SU-DHL-6 (cell line): ENCODE data around the gene CNTNAP5.

Experiments used
- H2AFZ ChIP-seq: fragments of 200-600 bp; sonication (generic); 2 replicates; pipeline ENCODE4 v1.6.1; 2014; ENCODE audit warnings: low read depth, mild to moderate bottlenecking, moderate library complexity, mixed read lengths, antibody characterized with exemption, low read length; ENCODE audit not compliant: severe bottlenecking
- H3F3A ChIP-seq: fragments of 200-600 bp; shearing (Covaris generic); 2 replicates; pipeline ENCODE4 v1.6.0; 2016; ENCODE audit warnings: antibody characterized with exemption, mild to moderate bottlenecking; ENCODE audit not compliant: insufficient read depth
- H3K27ac ChIP-seq: fragments of 200-600 bp; sonication (generic); 2 replicates; pipeline ENCODE4 v1.5.1; 2016; ENCODE audit warnings: low read depth, mild to moderate bottlenecking, low read length, moderate library complexity, mixed read lengths
- H3K27me3 ChIP-seq: fragments of 200-600 bp; sonication (generic), shearing (Covaris generic); 2 replicates; pipeline ENCODE4 v1.6.0; 2014; ENCODE audit warnings: mild to moderate bottlenecking, low read length
- H3K36me3 ChIP-seq: fragments of 200-600 bp; sonication (generic); 2 replicates; pipeline ENCODE4 v1.6.1; 2014; ENCODE audit warnings: mild to moderate bottlenecking, low read length, mixed read lengths
- H3K4me2 ChIP-seq: fragments of 300-600, 200-600 bp; shearing (Covaris generic), sonication (generic); 2 replicates; pipeline ENCODE4 v1.6.0; 2014; ENCODE audit warnings: low read length, low read depth, mild to moderate bottlenecking; ENCODE audit not compliant: poor library complexity, severe bottlenecking
- H3K4me3 ChIP-seq: fragments of 200-600 bp; sonication (generic); 2 replicates; pipeline ENCODE4 v1.5.1; 2014; ENCODE audit warnings: antibody characterized with exemption, low read length, mild to moderate bottlenecking, mixed read lengths; ENCODE audit not compliant: insufficient read depth, poor library complexity, severe bottlenecking
- H3K79me2 ChIP-seq: fragments of 200-600 bp; sonication (generic); 2 replicates; pipeline ENCODE4 v1.6.1; 2014; ENCODE audit warnings: mild to moderate bottlenecking, low read length, moderate library complexity; ENCODE audit not compliant: insufficient read depth
- H3K9ac ChIP-seq: fragments of 200-600 bp; sonication (generic); 2 replicates; pipeline ENCODE4 v1.7.0; 2014; ENCODE audit warnings: mild to moderate bottlenecking, low read length
- H3K9me2 ChIP-seq: fragments of 200-600 bp; sonication (generic); replicated peaks from 2 replicates; pipeline ENCODE4 v1.6.1; 2014; ENCODE audit warnings: low read length; ENCODE audit not compliant: insufficient read depth
- H3K9me3 ChIP-seq: fragments of 200-600 bp; sonication (generic); 2 replicates; pipeline ENCODE4 v1.6.1; 2014; ENCODE audit warnings: low read length, mixed read lengths; ENCODE audit not compliant: insufficient read depth
- H4K20me1 ChIP-seq: fragments of 200-600 bp; sonication (generic); 2 replicates; pipeline ENCODE4 v1.6.1; 2014; ENCODE audit warnings: low read depth, mild to moderate bottlenecking, antibody characterized with exemption, low read length, moderate library complexity, mixed read lengths
- EZH2phosphoT487 ChIP-seq: fragments of 200-600 bp; sonication (generic), shearing (Covaris generic); conservative IDR thresholded peaks from 2 replicates; pipeline ENCODE4 v1.6.1; 2018; ENCODE audit warnings: mild to moderate bottlenecking, antibody characterized with exemption, low read length, moderate library complexity, mixed read lengths
- TF ChIP-seq, protein P1 (sequence below): fragments of 200-600 bp; sonication (generic); IDR thresholded peaks from one replicate; pipeline ENCODE4 v1.5.1; 2017; ENCODE audit warnings: antibody characterized with exemption, mild to moderate bottlenecking, low read length, moderate library complexity; ENCODE audit not compliant: insufficient read depth, poor library complexity, severe bottlenecking

CNTNAP5 gene

DNA sequence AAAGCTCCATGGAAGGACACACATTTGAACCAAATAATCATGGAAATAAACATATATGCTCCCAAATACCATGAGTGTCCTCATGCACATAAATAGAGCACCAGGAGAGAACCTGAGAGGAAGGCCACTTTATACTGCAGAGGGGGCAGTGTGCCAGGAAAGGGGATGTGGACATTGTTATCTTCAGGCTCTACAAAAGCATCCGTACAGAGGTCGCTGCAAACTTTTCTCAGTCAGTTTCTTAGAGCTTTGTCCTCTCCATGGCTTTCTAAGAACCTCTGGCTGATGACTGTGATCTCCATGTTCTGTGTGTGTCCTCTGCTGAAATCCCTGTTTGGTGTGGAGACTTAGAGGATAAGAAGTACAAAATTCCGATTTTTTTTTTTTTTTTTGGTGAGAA lies 515.7 kb downstream of the CNTNAP5 start:
- Histone ChIP-seq H3K9ac (no peak overlapping the region), H3K27me3 (no peaks in the 10 kb centered on the region), H3K79me2 (no peaks in the 10 kb centered on the region), H4K20me1 (no peaks in the 10 kb centered on the region), H3K36me3 (no peaks in the 10 kb centered on the region), H3F3A (no peaks in the 10 kb centered on the region), H3K9me2 (no peaks in the 10 kb centered on the region), H2AFZ (no peak overlapping the region), H3K9me3 (no peaks in the 10 kb centered on the region), H3K4me3 (no peak overlapping the region), H3K27ac (no peak overlapping the region), H3K4me2 (no peak overlapping the region)
- TF ChIP-seq, protein P1, sequence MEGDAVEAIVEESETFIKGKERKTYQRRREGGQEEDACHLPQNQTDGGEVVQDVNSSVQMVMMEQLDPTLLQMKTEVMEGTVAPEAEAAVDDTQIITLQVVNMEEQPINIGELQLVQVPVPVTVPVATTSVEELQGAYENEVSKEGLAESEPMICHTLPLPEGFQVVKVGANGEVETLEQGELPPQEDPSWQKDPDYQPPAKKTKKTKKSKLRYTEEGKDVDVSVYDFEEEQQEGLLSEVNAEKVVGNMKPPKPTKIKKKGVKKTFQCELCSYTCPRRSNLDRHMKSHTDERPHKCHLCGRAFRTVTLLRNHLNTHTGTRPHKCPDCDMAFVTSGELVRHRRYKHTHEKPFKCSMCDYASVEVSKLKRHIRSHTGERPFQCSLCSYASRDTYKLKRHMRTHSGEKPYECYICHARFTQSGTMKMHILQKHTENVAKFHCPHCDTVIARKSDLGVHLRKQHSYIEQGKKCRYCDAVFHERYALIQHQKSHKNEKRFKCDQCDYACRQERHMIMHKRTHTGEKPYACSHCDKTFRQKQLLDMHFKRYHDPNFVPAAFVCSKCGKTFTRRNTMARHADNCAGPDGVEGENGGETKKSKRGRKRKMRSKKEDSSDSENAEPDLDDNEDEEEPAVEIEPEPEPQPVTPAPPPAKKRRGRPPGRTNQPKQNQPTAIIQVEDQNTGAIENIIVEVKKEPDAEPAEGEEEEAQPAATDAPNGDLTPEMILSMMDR, result no peak
- no peak for TF ChIP-seq EZH2phosphoT487

DNA sequence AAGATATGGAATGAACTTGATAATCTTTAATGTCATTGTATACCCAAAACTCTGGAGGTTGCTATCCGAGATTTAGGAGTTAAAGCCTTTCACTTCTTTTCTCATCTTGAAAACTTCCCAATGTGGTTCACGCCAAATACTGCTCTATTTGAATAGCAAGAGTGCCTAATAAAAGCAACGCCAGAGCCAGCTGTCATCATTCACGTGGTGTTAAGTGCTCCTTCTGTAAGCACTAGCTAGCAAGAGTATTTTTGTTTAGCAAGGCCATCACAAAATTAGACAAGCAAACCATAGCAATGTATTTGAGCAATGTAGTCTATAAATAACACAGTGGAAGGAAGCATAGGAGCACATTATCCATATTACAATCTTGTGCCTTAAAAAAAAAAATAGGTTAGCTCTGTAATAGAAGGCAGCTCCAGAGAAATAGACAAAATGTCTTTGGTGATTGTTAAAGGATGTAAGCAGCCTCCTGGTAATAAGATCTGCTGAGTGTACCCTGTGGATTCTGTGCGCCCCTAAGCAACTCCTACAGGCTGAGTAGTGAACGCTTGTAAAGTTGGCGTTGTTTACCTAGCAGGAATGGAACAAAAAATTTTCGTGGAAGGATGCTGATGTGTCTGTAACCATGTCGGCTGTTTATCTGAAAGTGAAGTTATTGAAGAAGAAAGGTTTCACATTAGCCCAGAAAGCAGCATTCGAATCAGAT lies 518.0 kb downstream of the CNTNAP5 start:
- Histone ChIP-seq H3K9me2 (no peaks in the 10 kb centered on the region), H2AFZ (no peak overlapping the region), H4K20me1 (no peaks in the 10 kb centered on the region), H3F3A (no peaks in the 10 kb centered on the region), H3K4me3 (no peak overlapping the region), H3K27me3 (no peaks in the 10 kb centered on the region), H3K9me3 (no peaks in the 10 kb centered on the region), H3K27ac (no peak overlapping the region), H3K4me2 (no peak overlapping the region), H3K9ac (no peak overlapping the region), H3K36me3 (no peaks in the 10 kb centered on the region), H3K79me2 (no peaks in the 10 kb centered on the region)
- TF ChIP-seq, protein P1, result no peak
- TF ChIP-seq EZH2phosphoT487, result no peak

DNA sequence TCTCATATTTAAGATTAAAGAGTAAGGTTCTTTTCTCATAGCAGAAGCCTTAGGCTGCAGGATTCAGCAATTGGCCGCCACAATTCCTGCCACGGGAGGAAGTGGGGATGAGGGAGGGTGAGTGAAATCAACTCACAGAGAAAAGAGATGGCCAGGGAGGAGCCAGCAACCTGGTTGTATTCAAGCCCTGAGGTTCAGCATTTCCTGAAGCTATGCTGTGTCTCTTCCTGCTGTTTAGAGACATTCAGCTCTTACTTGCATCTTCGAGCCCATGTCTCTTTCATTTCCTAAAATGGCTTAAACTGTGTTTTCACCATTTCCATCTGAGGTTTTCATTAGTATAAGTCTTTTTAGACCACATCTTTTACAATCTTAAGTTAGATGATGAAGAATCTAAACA lies 522.6 kb downstream of the CNTNAP5 start:
- H3K9ac ChIP-seq, result no peak overlapping the region
- H3K9me2 ChIP-seq, result no peaks in the 10 kb centered on the region
- H3K36me3 ChIP-seq, result no peaks in the 10 kb centered on the region
- no peak overlapping the region for H3K4me2 ChIP-seq
- H3K27ac ChIP-seq, result no peak overlapping the region
- H2AFZ ChIP-seq, result no peak overlapping the region
- no peak overlapping the region for H3K4me3 ChIP-seq
- TF ChIP-seq, protein P1, result no peak
- TF ChIP-seq EZH2phosphoT487, result no peak
- no peaks in the 10 kb centered on the region for H3K27me3 ChIP-seq
- no peaks in the 10 kb centered on the region for H3K9me3 ChIP-seq
- no peaks in the 10 kb centered on the region for H4K20me1 ChIP-seq
- H3F3A ChIP-seq, result no peaks in the 10 kb centered on the region
- no peaks in the 10 kb centered on the region for H3K79me2 ChIP-seq
